IMR-90 (cell line): ENCODE results near the gene NBEA. TPM values are rescaled to one million over a fixed set of nuclear protein-coding genes. Genes with fewer than 3 reads are reported as not detected.

Source experiments
- ATAC-seq: fragments of 200-7000 bp; cut with Tn5 transposase; 2 replicates; pipeline ENCODE4 v1.9.1; 2020; ENCODE audit warnings: low read depth, mild to moderate bottlenecking, moderate library complexity
- BruUV-seq: library from RNA; stranded (reverse); fragments of 400-500 nt; replicated peaks from 2 replicates; lab custom pipeline; 2021; lab: Mats Ljungman, UMichigan
- CTCF ChIA-PET: fragments of 300-600 bp; formaldehyde crosslinking; extraction: SDS; loops from one replicate; lab custom pipeline; 2021; ENCODE audit warnings: antibody characterized with exemption; lab: Yijun Ruan, JAX
- POLR2A ChIA-PET: fragments of 300-600 bp; sonication (Branson Sonifier 250); formaldehyde crosslinking; loops from one replicate; lab custom pipeline; 2022; ENCODE audit warnings: antibody characterized with exemption; ENCODE audit not compliant: unreplicated experiment; lab: Charles Lee
- DNase-seq: peaks from one replicate; pipeline ENCODE4 v3.0.0; 2013
- H2AFZ ChIP-seq: replicated peaks from 2 replicates; pipeline ENCODE3; 2013; ENCODE audit warnings: low read length, mild to moderate bottlenecking; ENCODE audit not compliant: poor library complexity
- H2AK5ac ChIP-seq: 2 replicates; pipeline ENCODE4 v1.6.1; 2013; ENCODE audit warnings: low read depth, low read length, inconsistent platforms
- H2AK9ac ChIP-seq: replicated peaks from 2 replicates; pipeline ENCODE3; 2013; ENCODE audit warnings: mild to moderate bottlenecking, low read depth, low read length, moderate library complexity; ENCODE audit not compliant: poor library complexity
- H2BK120ac ChIP-seq: 2 replicates; pipeline ENCODE4 v1.6.1; 2013; ENCODE audit warnings: low read depth, low read length, inconsistent platforms
- H2BK15ac ChIP-seq: 3 replicates; pipeline ENCODE4 v1.6.1; 2013; ENCODE audit warnings: low read depth, low read length, inconsistent platforms
- H2BK20ac ChIP-seq: 2 replicates; pipeline ENCODE4 v1.6.1; 2013; ENCODE audit warnings: low read depth, mild to moderate bottlenecking, inconsistent platforms, low read length, moderate library complexity
- H2BK5ac ChIP-seq: 2 replicates; pipeline ENCODE4 v1.6.1; 2013; ENCODE audit warnings: mild to moderate bottlenecking, low read depth, low read length, inconsistent platforms; ENCODE audit not compliant: poor library complexity, severe bottlenecking
- H3K14ac ChIP-seq: replicated peaks from 2 replicates; pipeline ENCODE4 v1.6.1; 2013; ENCODE audit warnings: low read depth, low read length, inconsistent platforms
- H3K18ac ChIP-seq: 2 replicates; pipeline ENCODE4 v1.6.1; 2013; ENCODE audit warnings: low read depth, low read length, control low read depth
- H3K23ac ChIP-seq: 2 replicates; pipeline ENCODE4 v1.6.1; 2013; ENCODE audit warnings: low read depth, low read length, inconsistent platforms
- H3K27ac ChIP-seq: 2 replicates; pipeline ENCODE4 v1.5.1; 2013; ENCODE audit warnings: mild to moderate bottlenecking, control low read depth, low read length; ENCODE audit not compliant: insufficient read depth
- H3K27me3 ChIP-seq: 2 replicates; pipeline ENCODE4 v1.6.1; 2013; ENCODE audit warnings: low read length; ENCODE audit not compliant: control insufficient read depth, insufficient read depth
- H3K36me3 ChIP-seq: 2 replicates; pipeline ENCODE4 v1.6.1; 2013; ENCODE audit warnings: low read length, mixed read lengths; ENCODE audit not compliant: control insufficient read depth, insufficient read depth
- H3K4ac ChIP-seq: 2 replicates; pipeline ENCODE4 v1.6.1; 2013; ENCODE audit warnings: low read depth, low read length, inconsistent platforms
- H3K4me1 ChIP-seq: 2 replicates; pipeline ENCODE4 v1.6.1; 2013; ENCODE audit warnings: low read length, mixed read lengths; ENCODE audit not compliant: control insufficient read depth, insufficient read depth
- H3K4me2 ChIP-seq: 2 replicates; pipeline ENCODE4 v1.6.1; 2013; ENCODE audit warnings: low read depth, mild to moderate bottlenecking, control low read depth, low read length, moderate library complexity
- H3K4me3 ChIP-seq: 2 replicates; pipeline ENCODE4 v1.5.1; 2013; ENCODE audit warnings: low read depth, mild to moderate bottlenecking, control low read depth, low read length, moderate library complexity; ENCODE audit not compliant: insufficient read depth
- H3K56ac ChIP-seq: 2 replicates; pipeline ENCODE4 v1.6.1; 2013; ENCODE audit warnings: low read length, inconsistent platforms; ENCODE audit not compliant: insufficient read depth; ENCODE audit errors: extremely low read depth
- H3K79me1 ChIP-seq, 2 experiments: 2 replicates each; pipeline ENCODE4 v1.6.1; 2013; ENCODE audit warnings: low read length in 2 of 2, inconsistent platforms in 1 of 2, low read depth in 1 of 2
- H3K9ac ChIP-seq: 2 replicates; pipeline ENCODE4 v1.6.1; 2013; ENCODE audit warnings: low read depth, low read length, control low read depth
- H3K9me1 ChIP-seq: 2 replicates; pipeline ENCODE4 v1.6.1; 2013; ENCODE audit warnings: low read length, inconsistent platforms; ENCODE audit not compliant: insufficient read depth
- H3K9me3 ChIP-seq: 2 replicates; pipeline ENCODE4 v1.6.1; 2013; ENCODE audit warnings: low read length; ENCODE audit not compliant: control insufficient read depth, insufficient read depth
- H4K20me1 ChIP-seq: 2 replicates; pipeline ENCODE4 v1.6.1; 2013; ENCODE audit warnings: low read length, inconsistent platforms; ENCODE audit not compliant: insufficient read depth
- H4K5ac ChIP-seq: 2 replicates; pipeline ENCODE4 v1.6.1; 2013; ENCODE audit warnings: mild to moderate bottlenecking, low read depth, low read length, control low read depth
- H4K8ac ChIP-seq, 2 experiments: 2 replicates each; pipeline ENCODE4 v1.6.1; 2013; ENCODE audit warnings: low read depth in 2 of 2, low read length in 2 of 2, control low read depth in 1 of 2, inconsistent platforms in 1 of 2
- H4K91ac ChIP-seq: 2 replicates; pipeline ENCODE4 v1.6.1; 2013; ENCODE audit warnings: low read depth, low read length, inconsistent platforms; ENCODE audit not compliant: insufficient read depth
- BHLHE40 ChIP-seq: fragments of 150-350 bp; IDR thresholded peaks from 2 replicates; pipeline ENCODE4 v1.6.1; 2016; ENCODE audit warnings: mild to moderate bottlenecking, low read depth, low read length
- CHD1 ChIP-seq: IDR thresholded peaks from 2 replicates; pipeline ENCODE4 v1.6.1; 2012; ENCODE audit warnings: low read depth, low read length, improper control_type of control experiment
- ELK1 ChIP-seq: fragments of 150-350 bp; IDR thresholded peaks from 2 replicates; pipeline ENCODE4 v1.6.1; 2016; ENCODE audit warnings: low read depth, mild to moderate bottlenecking, low read length, moderate library complexity, borderline replicate concordance
- MAFK ChIP-seq: IDR thresholded peaks from 2 replicates; pipeline ENCODE4 v1.6.1; 2012; ENCODE audit warnings: low read depth, low read length, improper control_type of control experiment
- POLR2A ChIP-seq: IDR thresholded peaks from 2 replicates; pipeline ENCODE4 v1.6.1; 2012; ENCODE audit warnings: mild to moderate bottlenecking, low read depth, low read length
- RAD21 ChIP-seq: IDR thresholded peaks from 2 replicates; pipeline ENCODE4 v1.6.1; 2012; ENCODE audit warnings: low read length, improper control_type of control experiment
- RFX5 ChIP-seq: IDR thresholded peaks from 2 replicates; pipeline ENCODE4 v1.8.0; 2012; ENCODE audit warnings: low read depth, mild to moderate bottlenecking, low read length, moderate library complexity
- WGBS, 2 experiments: methylation state at CpG; one replicate each; pipeline versions ENCODE4 v1.1.5 to v1.1.7; 2013; ENCODE audit warnings: missing lambda C conversion rate in 2 of 2; ENCODE audit not compliant: insufficient read length in 1 of 2; ENCODE audit errors: extremely low coverage in 2 of 2; 5-methylcytosine and 5-hydroxymethylcytosine counted together
- dilution Hi-C: fragments of 300-500 bp; cut with HindIII; formaldehyde crosslinking; loops from one replicate; pipeline ENCODE4 v1.14.3; 2018; ENCODE audit warnings: low sequenced_read_pairs; ENCODE audit not compliant: unreplicated experiment
- in situ Hi-C: fragments of 300-500 bp; cut with MboI; formaldehyde crosslinking; loops from 3 replicates; pipeline ENCODE4 v1.14.3; 2019; ENCODE audit warnings: low sequenced_read_pairs, inconsistent platforms, mixed read lengths
- intact Hi-C: fragments of 100-400 bp; cut with micrococcal nuclease; formaldehyde crosslinking; loops from 2 replicates; pipeline ENCODE4 v1.10.0; 2022
- polyA plus RNA-seq, 3 experiments: library from polyadenylated mRNA; depleted of rRNA; stranded (reverse); fragments of >200 nt; gene quantifications; 2 replicates each; pipeline ENCODE4 v1.2.3, GENCODE V29; 2012; ENCODE audit warnings: low replicate concordance in 1 of 3
- total RNA-seq: library from RNA; depleted of rRNA; stranded (reverse); fragments of >200 nt; gene quantifications from 2 replicates; pipeline ENCODE4 v1.2.3, GENCODE V29; 2012
- TF ChIP-seq, protein P1 (sequence below): fragments of 150-350 bp; IDR thresholded peaks from 2 replicates; pipeline ENCODE4 v1.6.1; 2017; ENCODE audit warnings: mild to moderate bottlenecking, antibody characterized with exemption, low read length, low read depth

The NBEA gene
- total and polyA plus RNA-seq, 2 of the 4 experiments (the other 2 are of a cell fraction) = 0.82 to 2.2 TPM

DNA sequence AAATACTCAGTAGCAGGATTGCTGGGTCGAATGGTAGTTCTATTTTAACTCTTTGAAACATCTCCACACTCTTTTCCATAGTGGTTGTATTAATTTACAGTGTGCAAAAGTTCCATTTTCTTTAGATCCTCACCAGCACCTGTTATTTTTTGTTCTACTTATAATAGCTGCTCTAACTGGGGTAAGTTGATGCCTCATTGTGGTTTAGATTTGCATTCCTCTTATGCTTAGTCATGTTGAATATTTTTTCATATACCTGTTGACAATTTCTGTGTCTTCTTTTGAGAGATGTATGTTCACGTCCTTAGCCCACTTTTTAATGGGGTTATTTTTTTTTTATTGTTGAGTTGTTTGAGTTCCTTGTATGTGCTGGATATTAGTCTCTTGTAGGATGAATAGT is 144.6 kb downstream of the NBEA start:
- dilution Hi-C loops (no loop called here), intact Hi-C loops (no loop called here), in situ Hi-C loops (no loop called here)
- Histone ChIP-seq H2AFZ (no peak overlapping the region), H3K23ac (no peak overlapping the region), H3K14ac (no peak overlapping the region), H3K9me1 (no peaks in the 10 kb centered on the region), H4K8ac (no peak overlapping the region), H2AK5ac (no peak overlapping the region), H4K91ac (no peak overlapping the region), H3K9ac (no peak overlapping the region), H3K27ac (no peak overlapping the region), H3K27me3 (no peaks in the 10 kb centered on the region), H2AK9ac (no peak overlapping the region), H2BK5ac (no peak overlapping the region), H3K4me1 (no peaks in the 10 kb centered on the region), H3K9me3 (no peaks in the 10 kb centered on the region), H3K18ac (no peak overlapping the region), H2BK20ac (no peak overlapping the region), H3K4me3 (no peak overlapping the region), H3K56ac (no peak overlapping the region), H3K79me1 (no peaks in the 10 kb centered on the region), H4K5ac (no peak overlapping the region), H3K36me3 (no peaks in the 10 kb centered on the region), H3K4me2 (no peak overlapping the region), H2BK120ac (no peak overlapping the region), H4K20me1 (no peaks in the 10 kb centered on the region), H2BK15ac (no peak overlapping the region), H3K4ac (no peak overlapping the region)
- ATAC-seq = no peak
- no peak for DNase-seq
- CTCF ChIA-PET = no interaction called here
- BruUV-seq = no TSS peak
- no CpG with 5 or more reads among the region's 2 CpGs for WGBS, 2 experiments
- no peak for TF ChIP-seq RAD21
- TF ChIP-seq ELK1 = no peak
- no peak for TF ChIP-seq POLR2A
- TF ChIP-seq CHD1 = no peak
- no peak for TF ChIP-seq RFX5
- TF ChIP-seq BHLHE40 = no peak
- TF ChIP-seq, protein P1, sequence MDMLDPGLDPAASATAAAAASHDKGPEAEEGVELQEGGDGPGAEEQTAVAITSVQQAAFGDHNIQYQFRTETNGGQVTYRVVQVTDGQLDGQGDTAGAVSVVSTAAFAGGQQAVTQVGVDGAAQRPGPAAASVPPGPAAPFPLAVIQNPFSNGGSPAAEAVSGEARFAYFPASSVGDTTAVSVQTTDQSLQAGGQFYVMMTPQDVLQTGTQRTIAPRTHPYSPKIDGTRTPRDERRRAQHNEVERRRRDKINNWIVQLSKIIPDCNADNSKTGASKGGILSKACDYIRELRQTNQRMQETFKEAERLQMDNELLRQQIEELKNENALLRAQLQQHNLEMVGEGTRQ = no peak
- TF ChIP-seq MAFK = no peak
- POLR2A ChIA-PET = no interaction called here
